Stimulated activated CD8-positive, alpha-beta memory T cell treated with anti-CD3 and anti-CD28 coated beads, Interleukin-15, amount 100 ng/mL, for 1 hour (primary cell): ENCODE results near the gene GATM.
"Not testable (repeated sequence)": the region's sequence is repeated elsewhere in the genome, so short reads cannot be mapped to it uniquely, and the experiment has no call there.

Experiments
- DNase-seq: peaks from one replicate; pipeline ENCODE4 v3.0.0-alpha.2; 2020; ENCODE audit warnings: low read depth

GATM gene

DNA sequence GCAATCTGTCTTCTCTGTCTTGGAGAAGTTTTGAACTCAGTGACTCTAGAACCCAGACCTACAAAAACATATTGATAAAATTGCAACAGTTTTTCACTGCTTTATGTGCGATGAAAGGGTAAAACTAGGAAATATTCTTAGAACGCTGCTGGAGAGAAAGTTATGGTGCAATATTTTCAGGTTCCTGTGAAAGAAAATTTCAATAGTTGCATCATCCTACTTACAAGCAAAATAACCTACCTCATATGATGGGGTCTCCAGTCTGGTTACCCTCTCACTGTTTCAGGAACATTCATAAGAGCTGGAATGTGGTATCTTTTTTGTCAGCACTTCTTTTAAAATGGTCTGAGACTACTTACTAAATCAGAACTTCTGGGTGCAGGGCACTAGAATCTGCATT, 27.1 kb downstream of the GATM start:
- DNase-seq: no peak

DNA sequence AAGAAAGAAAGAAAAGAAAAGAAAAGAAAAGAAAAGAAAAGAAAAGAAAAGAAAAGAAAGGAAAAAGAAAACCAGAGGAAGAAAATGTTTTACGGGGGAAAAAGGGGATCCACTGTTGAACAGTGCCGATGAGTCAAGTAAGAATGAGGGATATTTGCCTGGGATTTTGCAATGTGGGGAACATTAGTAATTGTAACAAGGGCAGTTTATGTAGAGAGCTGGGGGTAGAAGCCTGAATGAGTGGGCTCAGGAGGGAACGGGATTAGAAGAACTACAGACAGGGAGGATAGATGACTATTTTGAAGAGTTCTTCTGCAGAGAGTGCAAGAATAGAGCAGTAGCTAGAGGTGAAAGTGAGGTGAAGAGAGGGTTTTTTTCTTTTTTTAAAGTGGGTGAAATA, 28.7 kb downstream of the GATM start:
- no peak for DNase-seq

DNA sequence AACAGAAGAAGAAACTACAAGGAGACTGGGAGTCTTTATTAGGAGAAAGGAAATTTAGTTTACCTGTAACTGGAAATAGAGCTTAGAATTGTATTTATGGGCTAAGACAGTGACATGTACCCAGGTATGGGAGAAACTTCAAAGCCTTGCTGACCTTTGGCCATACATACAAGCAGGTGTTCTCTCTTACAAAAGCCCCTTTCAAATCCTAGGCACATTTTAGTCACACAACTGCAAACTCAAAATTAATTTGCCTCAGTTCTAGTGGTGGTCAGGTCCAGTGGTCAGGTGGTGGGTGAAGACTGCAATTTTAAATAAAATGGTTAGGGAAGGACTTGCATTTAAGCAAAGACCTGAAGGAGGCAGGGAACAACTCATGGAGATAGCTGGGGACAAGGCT, 30.4 kb downstream of the GATM start:
- no peak for DNase-seq

DNA sequence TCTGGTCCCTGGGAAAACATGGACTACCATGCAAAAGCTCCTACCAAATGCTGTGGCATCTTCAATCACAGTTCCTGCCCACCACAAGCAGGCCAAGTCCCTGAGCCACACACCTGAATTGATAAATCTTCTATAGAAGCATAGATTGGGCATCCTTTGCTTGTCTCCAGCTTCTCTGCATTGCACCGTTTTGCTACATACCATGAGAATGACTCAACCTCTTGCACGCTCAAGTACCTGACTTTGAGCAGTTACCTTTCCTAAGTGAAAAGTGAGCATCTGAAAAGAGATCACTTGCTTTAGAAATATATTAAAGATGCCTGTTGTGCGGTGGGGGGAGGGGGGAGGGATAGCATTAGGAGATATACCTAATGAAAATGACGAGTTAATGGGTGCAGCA, 31.3 kb downstream of the GATM start:
- DNase-seq: no peak

DNA sequence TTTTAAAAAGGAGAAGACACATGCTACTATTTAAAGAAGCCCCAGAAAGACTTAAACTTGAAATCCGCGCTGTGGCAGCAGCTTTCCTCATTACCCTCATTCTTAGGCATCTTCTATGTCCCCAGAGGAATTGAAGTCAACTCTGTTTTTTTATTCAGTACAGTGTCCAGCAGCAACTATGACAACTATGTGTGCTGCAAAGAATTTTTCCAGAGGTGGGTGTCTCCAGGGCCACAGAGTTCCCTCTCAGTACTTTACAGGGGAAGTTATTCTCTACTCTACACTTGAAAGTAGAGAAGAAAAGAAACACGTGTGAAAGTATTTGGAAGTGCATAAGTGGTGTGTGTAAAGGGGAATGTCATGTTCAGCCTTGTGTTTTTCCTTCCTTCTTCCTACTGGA, 32.0 kb downstream of the GATM start:
- DNase-seq: no peak

DNA sequence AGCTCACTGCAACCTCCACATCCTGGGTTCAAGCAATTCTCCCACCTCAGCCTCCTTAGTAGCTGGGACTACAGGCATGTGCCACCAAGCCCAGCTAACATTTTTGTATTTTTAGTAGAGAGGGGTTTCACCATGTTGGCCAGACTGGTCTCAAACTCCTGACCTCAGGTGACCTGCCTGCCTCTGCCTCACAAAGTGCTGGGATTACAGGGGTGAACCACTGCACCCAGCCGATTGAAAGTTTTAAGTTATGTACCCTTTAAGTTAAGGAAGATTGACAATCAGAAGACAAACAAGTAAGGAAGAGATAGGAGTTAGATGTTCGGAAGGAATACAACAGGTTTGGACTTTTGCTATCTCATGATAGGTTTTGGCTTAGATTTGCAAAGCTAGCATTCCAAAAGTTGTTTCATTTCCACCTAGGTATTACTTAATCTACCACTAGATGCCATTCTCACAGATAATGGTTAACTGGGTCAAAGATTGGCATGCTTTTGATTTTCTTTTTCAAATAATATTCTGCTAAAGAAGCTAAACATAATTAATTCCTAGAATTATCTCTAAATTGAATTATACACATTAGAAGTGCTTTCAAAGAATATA, 35.0 kb downstream of the GATM start:
- DNase-seq: no peak

GRCh38 chr15:45341790-45342189, 36.6 kb downstream of the GATM start:
- DNase-seq: no peak

- DNase-seq: no peak
Measured at GRCh38 chr15:45340429-45340828, 37.9 kb downstream of the GATM start.

DNA sequence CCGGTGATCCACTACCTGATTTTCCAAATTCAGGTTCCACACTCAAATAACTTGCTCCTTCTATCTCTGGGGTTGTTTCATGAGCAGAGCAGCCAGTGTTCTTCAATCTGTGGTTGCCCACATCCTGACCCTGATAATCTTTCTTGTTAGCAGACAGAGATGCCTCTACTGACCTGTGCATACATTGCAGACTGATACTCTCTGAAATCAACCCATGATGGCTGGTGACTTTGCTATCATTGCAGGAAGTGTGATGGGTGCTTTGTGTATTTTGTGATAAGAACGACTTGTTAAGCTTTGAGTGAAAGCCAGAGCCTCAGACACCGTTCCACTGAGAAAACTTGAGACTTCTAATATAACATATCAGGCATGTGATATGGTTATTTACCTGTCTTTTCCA, 39.9 kb downstream of the GATM start:
- DNase-seq: no peak

DNA sequence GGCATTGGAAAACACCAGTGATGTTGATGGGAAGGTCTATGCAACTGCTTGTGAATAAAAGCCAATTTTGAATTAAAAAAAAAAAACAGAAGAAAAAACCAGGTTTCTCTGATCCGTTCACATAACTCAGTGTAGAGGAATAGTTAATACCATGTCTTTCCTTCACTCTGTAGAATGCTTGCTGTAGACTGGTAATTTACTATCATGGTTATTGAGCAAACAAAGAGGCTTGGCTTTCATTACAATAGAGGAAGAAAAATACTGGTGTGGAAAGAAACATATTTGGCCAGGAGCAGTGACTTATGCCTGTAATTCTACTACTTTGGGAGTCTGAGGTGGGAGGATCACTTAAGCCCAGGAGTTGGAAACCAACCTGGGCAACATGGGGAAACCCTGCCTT, 41.1 kb downstream of the GATM start:
- no peak for DNase-seq

DNA sequence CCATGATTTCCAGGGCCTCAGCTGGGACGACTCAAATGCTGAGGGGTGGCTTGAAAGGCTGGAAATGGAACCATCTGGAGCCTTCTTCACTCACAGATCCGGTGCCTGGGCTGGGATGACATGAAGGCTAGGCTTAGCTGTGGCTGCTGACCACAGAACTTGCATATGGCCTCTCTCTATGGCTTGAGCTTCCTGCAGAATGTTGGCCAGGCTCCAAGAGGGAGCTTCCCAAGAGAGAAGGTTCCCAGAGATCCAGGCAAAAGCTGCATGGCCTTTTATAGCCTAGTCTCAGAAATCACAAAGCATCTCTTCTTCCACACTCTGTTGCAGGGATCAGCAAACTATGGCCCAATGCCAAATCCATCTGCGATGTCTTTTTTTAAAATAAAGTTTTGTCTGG, 44.8 kb downstream of the GATM start:
- no peak for DNase-seq

GRCh38 chr15:45332694-45333093, 45.6 kb downstream of the GATM start:
- DNase-seq: no peak

GRCh38 chr15:45331972-45332371, 46.4 kb downstream of the GATM start:
- DNase-seq: no peak

- no peak for DNase-seq
Measured at GRCh38 chr15:45328663-45329062, 49.7 kb downstream of the GATM start.

DNA sequence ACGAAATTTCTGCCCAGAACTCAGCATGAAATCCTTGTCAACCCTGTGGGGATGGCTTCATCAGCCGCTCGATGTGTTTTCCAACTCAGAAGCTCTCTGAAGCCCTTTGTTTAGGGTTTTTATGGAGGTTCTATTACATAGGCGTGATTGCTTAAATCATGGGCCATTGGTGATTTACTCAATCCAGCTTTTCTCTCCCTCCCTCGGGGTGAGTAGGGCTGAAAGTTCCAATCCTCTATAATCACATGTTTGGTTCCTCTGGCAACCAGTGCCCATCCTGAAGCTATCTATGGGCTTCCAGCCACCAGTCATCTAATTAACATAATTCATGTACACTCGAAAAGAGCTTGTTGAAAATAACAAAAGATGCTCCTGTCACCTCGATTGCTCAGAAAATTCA, 51.6 kb downstream of the GATM start:
- DNase-seq: no peak

DNA sequence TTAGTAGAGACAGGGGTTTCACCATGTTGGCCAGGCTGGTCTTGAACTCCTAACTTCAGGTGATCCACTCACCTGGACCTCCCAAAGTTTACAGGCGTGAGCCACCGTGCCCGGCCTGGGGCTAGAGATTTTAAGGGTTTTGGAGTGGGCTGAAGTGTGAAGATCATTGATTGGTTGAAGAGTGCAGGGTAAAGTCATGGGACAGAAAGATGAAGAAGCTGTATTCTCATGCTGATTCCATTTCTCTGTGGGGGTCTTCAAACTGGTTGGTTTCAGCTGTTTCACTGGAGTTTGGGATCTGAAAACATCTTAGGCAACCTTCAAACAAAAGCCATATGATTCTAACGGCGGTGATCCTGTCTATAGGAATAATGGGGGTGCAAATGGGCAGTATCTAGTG, 52.1 kb downstream of the GATM start:
- DNase-seq: no peak

- no peak for DNase-seq
Measured at GRCh38 chr15:45320581-45321205, 57.7 kb downstream of the GATM start.

- no peak for DNase-seq
Measured at GRCh38 chr15:45319472-45320214, 58.7 kb downstream of the GATM start.

GRCh38 chr15:45314960-45315359, 63.4 kb downstream of the GATM start:
- no peak for DNase-seq

DNA sequence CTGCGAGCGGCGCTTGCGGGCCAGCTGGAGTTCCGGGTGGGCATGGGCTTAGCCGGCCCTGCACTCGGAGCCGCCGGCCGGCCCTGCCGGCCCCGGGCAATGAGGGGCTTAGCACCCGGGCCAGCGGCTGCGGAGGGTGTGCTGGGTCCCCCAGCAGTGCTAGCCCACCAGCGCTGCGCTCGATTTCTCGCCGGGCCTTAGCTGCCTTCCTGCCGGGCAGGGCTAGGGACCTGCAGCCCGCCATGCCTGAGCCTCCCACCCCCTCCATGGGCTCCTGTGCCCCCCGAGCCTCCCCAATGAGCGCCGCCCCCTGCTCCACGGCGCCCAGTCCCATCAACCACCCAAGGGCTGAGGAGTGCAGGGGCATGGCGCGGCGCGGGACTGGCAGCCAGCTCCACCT, 64.2 kb downstream of the GATM start:
- not testable (repeated sequence) for DNase-seq
